Stimulated activated naive CD4-positive, alpha-beta T cell treated with Interleukin-2 at 50 U/mL for 16 hours (primary cell): Measurements from ENCODE around the gene E2F3.

Experiments used
- DNase-seq: peaks from one replicate; lab custom pipeline; 2025; lab: John Stamatoyannopoulos, UW

E2F3 gene

GRCh38 chr6:20401205-20402091, at the start of gene E2F3:
Gene E2F3, plus strand, starts transcription at chr6:20401879. Its CDS starts 354 bp downstream, at chr6:20402233.
- DNase-seq, result peak; percentile 99

- DNase-seq, result peak; percentile 5
These were observed 49.3 kb upstream of the E2F3 start for GRCh38 chr6:20352346-20352745.

DNA sequence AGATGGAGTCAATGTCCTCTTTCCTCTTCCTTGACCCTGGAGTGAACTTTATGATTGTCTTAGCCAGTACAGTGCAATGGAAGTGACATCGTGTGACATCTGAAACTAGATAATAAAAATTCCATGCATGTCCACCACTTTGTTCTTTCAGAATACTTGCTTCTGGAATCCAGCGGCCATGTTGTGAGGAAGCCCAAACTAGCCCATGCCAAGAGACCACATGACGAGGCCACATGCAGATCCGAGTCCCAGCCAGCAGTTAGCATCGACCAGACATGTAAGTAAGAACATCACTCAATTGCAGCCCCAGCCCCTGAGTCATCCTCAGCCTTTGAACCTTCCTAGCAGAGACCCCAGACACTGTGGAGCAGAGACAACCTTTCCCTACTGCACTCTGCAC, 48.5 kb upstream of the E2F3 start:
- DNase-seq, result no peak

- no peak for DNase-seq
These were observed 47.3 kb upstream of the E2F3 start for GRCh38 chr6:20354366-20354765.

DNA sequence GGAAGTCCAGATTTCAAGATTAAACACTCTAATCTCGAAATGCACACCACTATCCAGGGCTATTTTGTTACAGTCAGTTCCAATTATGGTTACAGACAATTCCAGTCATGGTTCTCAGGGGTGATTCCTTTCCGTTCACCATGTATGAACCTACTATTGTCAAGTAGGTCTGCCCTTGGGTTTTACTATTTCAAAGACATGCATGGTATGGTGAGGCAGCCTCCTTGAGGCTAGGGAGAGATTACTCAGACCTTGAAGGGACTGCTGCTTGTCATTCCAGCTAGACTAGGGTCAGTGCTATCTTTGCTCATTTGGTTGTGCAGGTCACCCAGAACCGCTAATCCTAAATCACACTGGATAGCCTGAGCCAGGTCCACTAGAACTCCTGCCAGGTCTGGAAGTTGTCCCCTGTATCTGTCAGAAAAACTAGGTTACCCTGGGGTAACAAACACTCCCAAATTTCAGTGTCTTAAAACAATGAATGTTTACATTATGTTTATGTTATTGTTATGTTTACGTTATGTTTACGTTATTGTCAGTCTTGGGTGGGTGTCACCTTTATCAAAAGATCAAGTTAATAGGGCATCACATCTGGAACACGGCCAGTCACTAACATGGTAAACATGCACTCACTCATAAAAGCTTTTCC, 41.1 kb upstream of the E2F3 start:
- no peak for DNase-seq

DNA sequence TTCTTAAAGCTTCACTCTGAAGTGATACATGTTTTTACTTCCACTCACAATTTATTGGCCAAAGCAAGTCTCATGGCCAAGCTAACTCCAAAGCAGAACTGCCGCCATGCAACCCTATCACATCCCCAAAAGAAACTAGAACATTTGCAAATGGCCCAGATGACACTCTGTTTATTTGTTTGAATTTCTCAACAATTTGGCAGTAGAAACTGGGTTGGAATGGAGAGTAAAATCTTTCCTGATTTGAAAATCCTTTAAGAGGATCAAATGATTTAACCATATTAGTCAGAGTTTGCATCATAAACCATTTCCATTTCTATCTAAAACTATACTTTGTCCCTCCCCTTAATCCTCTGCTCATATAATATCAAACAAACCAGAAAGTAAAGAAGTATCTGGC, 39.1 kb upstream of the E2F3 start:
- DNase-seq, result no peak

DNA sequence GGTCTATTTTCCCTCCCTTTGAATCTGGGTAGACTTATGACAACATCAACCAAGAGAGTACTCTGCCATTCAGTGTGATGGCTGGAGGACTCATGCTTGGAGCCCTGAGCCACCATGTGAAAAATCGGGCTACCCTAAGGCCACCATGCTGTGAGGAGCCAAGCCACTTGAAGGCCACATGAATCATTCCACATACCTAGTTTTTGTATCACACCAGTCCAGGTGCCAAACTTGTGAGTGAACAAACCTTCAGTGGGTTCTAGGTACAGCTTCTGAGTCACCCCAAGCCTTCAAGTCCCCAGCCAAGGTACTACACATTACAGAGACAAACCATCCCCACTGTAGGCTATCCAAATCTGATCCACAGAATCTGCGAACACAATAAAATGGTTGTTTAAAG, 37.4 kb upstream of the E2F3 start:
- no peak for DNase-seq

DNA sequence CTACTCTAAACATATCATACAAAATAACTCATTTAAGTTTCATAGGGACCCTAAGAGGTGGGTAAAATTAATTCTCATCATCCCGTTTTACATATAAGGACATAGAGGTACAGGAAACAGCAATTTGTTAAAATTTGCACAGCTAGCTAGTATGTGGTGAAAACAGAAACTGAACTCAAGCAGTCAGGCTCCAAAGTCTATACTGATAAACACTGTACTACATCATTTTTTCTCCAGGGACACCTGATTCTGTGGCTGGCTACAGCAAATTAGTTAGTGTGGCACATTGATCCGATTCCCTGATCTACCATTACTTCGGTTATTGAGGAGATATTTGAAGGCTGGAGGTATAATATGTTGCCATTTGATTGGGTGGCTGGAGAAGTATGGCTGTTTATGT, 36.2 kb upstream of the E2F3 start:
- no peak for DNase-seq

- DNase-seq, result peak; percentile 12
These were observed 35.4 kb upstream of the E2F3 start for GRCh38 chr6:20366082-20366830.

DNA sequence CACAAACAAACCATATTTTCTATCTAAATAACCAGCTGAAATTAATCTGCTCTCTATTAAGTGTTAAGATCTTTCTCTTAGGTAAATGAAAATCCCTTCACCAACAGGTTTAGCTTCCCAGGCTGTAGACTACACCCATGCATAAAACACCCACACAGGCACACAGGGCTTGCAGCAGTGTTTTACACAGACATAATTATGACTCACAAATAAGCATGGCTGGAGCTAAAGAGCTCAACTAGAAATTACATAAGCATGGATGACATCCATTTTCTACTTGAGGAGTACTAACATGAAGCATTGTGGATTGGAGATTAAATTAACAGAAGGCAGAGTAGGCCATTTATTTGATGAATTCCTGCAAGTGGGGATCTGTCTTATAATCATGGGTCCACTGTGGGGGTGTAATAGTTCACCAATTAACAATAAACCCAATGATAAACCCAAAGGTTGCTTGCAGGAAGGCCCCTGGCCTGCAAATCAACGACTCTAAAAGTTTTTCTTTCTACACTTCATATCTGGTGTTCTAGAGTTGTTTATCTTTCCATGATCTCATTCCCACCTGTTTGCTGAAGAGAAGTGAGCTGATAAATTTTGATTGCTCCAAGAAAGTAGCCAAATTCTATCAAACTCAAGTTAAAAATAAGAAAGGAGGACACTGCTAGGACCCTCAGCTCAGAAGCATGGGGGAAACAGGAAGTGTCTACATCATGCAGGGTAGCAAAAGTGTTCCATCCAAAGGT, 33.8 kb upstream of the E2F3 start:
- peak; percentile 2 for DNase-seq

GRCh38 chr6:20370393-20370792, 31.3 kb upstream of the E2F3 start:
- DNase-seq, result no peak

- DNase-seq, result no peak
These were observed 30.9 kb upstream of the E2F3 start for GRCh38 chr6:20370801-20371200.

GRCh38 chr6:20375436-20375835, 26.2 kb upstream of the E2F3 start:
- no peak for DNase-seq

DNA sequence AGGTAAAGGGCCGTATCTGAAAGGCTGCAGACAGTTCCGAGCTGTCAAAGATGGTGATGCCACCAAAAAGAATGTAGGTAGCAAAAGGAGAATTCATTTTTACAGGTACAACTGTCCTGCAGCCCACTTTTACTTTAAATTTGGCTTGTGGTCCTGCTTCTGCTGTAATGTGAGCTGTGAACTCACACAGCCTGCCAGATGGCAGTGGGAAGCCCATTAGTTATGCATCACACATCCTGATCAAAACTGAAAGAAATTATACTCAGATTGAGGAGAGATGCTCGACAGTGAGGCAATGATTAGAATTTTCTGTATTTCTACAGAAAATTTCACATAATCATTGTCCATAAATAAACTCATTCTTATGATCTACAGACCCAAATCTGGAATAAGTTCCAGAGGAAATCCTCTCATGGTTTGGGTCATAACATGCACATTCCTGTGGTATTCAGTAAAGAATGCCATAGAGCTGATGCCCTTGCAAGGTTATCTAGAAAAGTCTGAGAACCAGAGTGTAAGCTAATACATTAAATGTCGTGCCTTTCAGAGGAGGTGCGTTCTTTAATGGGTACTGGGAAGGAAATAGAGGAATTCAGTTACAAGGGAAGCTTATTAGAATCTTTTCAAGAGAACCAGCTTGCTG, 23.9 kb upstream of the E2F3 start:
- DNase-seq, result no peak

- no peak for DNase-seq
These were observed 22.4 kb upstream of the E2F3 start for GRCh38 chr6:20379231-20379630.

- DNase-seq, result no peak
These were observed 15.5 kb upstream of the E2F3 start for GRCh38 chr6:20386218-20386617.

- no peak for DNase-seq
These were observed 12.6 kb upstream of the E2F3 start for GRCh38 chr6:20389066-20389465.

GRCh38 chr6:20393297-20393696, 8.4 kb upstream of the E2F3 start:
- DNase-seq, result no peak

DNA sequence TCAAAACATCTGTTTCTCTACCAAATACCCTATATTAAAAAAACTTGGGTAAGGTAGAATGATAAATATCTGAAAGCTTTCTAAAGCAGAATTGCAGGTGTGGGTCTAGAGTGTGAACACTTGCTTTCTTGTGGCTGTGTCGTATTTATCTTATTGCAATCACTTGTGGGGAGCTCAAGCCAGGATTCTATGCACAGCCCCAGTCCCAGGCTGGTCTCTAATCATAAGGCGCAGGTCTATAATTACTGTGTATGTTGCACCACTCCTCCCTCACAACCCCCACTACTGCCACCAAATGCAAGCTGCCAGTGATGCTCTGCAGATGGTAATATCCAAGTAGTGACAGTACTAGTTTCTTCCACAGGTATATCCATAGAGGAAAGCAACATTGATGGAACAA, 2.2 kb upstream of the E2F3 start:
- DNase-seq, result no peak

DNA sequence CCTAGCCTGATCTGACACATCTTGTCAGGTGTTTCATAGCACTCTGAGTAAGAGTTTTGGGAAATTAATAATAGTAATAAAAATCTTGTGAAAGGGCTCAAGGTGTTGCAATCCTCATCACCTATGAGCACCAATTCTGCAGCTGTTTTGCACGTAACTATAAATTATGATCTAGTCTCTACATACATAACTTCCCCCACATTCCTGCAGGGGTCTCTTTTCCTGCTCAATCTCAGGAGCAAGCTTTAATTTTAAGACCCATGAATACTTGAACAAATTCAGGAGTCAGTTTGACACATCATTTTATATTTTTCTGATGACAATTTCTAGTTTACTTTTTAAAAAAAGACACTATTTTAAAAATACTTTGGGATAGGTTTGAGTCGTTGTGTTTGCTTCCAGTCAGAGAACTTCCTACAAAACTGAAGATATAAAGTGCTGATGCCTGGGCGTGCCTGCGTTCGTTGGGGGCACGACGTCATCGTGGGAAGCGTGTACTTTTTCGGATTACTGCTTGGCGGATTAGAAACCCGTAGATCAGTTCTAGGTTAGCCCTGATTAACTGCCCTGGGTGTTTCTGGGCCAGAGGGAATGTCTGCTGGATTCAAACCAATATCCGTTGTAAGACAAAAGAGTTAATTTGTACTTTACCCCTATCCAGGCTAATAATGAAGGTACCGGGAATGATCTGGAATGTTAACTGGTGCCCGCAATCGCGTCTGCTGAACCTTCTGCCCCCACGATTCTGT, 1.0 kb upstream of the E2F3 start:
- peak; percentile 12 for DNase-seq

GRCh38 chr6:20402092-20402341, 338 bp downstream of the E2F3 start:
- no peak for DNase-seq
